Neuron (in vitro differentiated cells): ENCODE measurements around the gene MDN1.
"Not testable (repeated sequence)": the region's sequence is repeated elsewhere in the genome, so short reads cannot be mapped to it uniquely, and the experiment has no call there.

Experiments
- H2AFZ ChIP-seq: one replicate; pipeline ENCODE4 v1.6.1; 2013; ENCODE audit warnings: low read depth, mild to moderate bottlenecking, inconsistent platforms, low read length, moderate library complexity
- H3K27me3 ChIP-seq: one replicate; pipeline ENCODE4 v1.6.1; 2013; ENCODE audit warnings: low read length; ENCODE audit not compliant: insufficient read depth
- H3K36me3 ChIP-seq: one replicate; pipeline ENCODE4 v1.6.1; 2013; ENCODE audit warnings: low read length; ENCODE audit not compliant: insufficient read depth
- H3K4me1 ChIP-seq: one replicate; pipeline ENCODE4 v1.6.1; 2013; ENCODE audit warnings: low read length; ENCODE audit not compliant: insufficient read depth
- H3K4me3 ChIP-seq: 2 replicates; pipeline ENCODE4 v1.5.1; 2013; ENCODE audit warnings: mild to moderate bottlenecking, low read length, moderate library complexity
- H3K9me3 ChIP-seq: one replicate; pipeline ENCODE4 v1.6.1; 2013; ENCODE audit warnings: low read length

Gene MDN1

DNA sequence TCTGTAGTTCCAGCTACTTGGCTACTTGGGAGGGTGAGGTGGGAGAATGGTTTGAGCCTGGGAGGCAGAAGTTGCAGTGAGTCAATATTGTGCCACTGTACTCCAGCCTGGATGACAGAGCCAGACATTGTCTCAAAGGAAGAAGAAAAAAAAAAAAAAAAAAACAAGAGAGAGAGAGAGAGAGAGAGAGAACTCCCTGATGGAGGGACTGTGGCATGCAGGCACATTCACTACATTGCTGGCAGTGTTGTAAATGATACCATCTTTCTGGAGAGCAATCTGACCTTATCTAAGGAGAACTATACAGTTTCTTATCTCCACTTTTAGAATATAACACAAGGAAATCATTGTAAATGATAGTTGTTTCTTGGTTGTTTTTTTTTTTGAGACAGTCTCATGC, 85.1 kb downstream of the MDN1 start:
- Histone ChIP-seq H3K36me3 (peaks cover 38% of the 10 kb centered on the region), H2AFZ (no peak overlapping the region), H3K4me3 (no peak overlapping the region), H3K4me1 (peaks cover 7% of the 10 kb centered on the region), H3K27me3 (no peaks in the 10 kb centered on the region), H3K9me3 (no peaks in the 10 kb centered on the region)

DNA sequence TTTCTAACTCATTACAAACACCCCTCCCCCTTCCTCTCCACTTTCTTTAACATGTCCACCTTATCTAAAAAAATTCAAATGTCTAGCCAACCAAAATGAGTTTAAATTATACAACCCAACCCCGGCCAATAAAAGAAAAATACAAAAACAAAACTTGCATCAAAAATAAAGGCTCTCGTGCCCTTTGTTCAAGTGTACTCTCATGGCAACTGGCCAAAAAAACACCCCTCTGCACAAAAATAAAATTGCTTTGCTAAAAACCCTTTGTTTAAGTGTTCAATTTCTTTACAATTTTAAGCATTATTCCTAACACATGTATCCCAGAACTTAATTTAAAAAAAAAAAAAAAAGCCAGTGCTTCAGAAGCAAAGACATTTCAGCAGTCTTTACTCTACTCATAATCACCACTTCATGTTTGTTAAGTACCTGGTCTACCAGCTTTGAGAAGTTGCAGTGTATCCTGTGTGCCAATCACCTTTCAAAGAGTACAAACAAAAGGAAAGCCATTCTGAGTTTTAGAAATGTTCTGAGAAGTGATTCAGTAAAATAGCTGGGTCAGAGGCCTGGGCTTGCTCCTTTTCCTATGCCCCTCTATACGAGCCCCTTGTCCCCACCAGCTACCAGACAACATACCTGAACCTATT, 87.5 kb downstream of the MDN1 start:
- Histone ChIP-seq H2AFZ (no peak overlapping the region), H3K4me3 (no peak overlapping the region), H3K9me3 (no peaks in the 10 kb centered on the region), H3K36me3 (peaks cover 46% of the 10 kb centered on the region), H3K4me1 (peaks cover 7% of the 10 kb centered on the region), H3K27me3 (no peaks in the 10 kb centered on the region)

DNA sequence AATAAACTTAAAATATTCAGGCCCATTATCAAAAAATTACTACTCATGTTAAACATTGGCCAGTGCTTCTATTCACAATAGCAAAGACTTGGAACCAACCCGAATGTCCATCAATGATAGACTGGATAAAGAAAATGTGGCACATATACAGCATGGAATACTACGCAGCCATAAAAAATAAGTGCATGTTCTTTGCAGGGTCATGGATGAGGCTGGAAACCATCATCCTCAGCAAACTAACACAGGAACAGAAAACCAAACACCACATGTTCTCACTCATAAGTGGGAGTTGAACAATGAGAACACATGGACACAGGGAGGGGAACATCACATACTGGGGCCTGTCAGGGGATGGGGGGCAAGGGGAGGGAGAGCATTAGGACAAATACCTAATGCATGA, 88.3 kb downstream of the MDN1 start:
- not testable (repeated sequence) for H3K9me3 ChIP-seq, H3K4me1 ChIP-seq, H2AFZ ChIP-seq, H3K27me3 ChIP-seq, H3K4me3 ChIP-seq
- peaks cover 41% of the 10 kb centered on the region for H3K36me3 ChIP-seq

DNA sequence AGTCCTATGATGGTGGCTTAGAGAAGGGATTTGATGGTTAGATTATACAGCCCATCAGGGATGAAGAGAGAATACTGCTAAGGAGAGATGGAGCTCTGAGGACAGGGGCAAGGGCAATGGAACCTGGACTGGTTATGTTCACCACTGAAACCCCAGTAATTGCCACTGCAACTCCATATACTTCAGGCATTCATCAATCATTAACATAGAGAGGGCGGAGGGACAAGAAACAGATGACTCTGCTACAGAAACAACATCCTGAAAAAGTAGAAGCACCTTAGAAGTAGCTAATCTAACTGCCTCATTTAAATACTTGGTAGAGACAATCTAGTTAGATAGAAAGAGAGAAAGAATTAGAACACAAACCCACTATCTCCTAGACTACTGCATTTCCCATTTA, 89.8 kb downstream of the MDN1 start:
- peaks cover 7% of the 10 kb centered on the region for H3K4me1 ChIP-seq
- H3K9me3 ChIP-seq = no peaks in the 10 kb centered on the region
- no peaks in the 10 kb centered on the region for H3K27me3 ChIP-seq
- no peak overlapping the region for H2AFZ ChIP-seq
- H3K36me3 ChIP-seq = peaks cover 38% of the 10 kb centered on the region
- H3K4me3 ChIP-seq = no peak overlapping the region

DNA sequence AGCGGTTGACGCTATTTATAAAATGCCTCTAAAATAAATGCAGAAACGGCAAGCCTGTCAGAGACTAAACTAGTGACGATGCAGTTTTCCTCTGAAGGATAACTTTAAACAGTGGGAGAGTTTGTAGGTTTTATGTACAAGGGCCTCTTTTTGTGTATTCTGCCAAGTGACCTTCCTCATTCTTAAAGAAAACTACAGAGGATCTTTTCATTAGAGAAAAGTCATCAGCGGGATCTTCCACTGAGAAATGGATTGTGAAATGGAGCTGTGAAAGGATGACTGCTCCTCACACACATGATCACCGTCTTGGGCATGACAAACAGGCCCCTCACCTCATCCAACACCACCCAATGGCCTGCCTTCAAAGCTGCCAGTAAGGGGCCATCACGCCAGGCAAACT, 92.1 kb downstream of the MDN1 start:
- no peak overlapping the region for H2AFZ ChIP-seq
- H3K4me3 ChIP-seq = no peak overlapping the region
- peaks cover 46% of the 10 kb centered on the region for H3K36me3 ChIP-seq
- no peaks in the 10 kb centered on the region for H3K27me3 ChIP-seq
- peaks cover 3% of the 10 kb centered on the region for H3K4me1 ChIP-seq
- no peaks in the 10 kb centered on the region for H3K9me3 ChIP-seq

DNA sequence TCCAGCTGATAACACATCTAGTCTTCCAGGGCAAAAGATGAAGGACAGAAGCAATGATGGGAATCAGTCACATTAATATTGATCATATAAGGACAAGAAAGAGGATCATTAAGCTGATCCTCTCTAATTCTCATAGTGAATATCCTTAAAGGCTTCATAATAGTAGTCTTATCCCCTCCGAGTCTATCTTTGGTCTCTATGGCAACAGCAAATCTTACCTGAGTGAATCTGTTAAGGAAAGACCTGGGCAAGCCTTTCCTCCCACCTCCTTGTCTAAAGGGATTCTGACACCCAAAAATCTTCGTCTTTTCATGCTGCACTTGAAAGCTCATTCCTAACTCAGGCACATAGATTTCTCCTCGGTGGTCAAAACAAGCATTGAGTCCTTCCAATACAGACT, 94.6 kb downstream of the MDN1 start:
- H3K4me3 ChIP-seq = no peak overlapping the region
- H3K27me3 ChIP-seq = no peaks in the 10 kb centered on the region
- no peaks in the 10 kb centered on the region for H3K9me3 ChIP-seq
- H2AFZ ChIP-seq = no peak overlapping the region
- H3K36me3 ChIP-seq = peaks cover 57% of the 10 kb centered on the region
- no peaks in the 10 kb centered on the region for H3K4me1 ChIP-seq

DNA sequence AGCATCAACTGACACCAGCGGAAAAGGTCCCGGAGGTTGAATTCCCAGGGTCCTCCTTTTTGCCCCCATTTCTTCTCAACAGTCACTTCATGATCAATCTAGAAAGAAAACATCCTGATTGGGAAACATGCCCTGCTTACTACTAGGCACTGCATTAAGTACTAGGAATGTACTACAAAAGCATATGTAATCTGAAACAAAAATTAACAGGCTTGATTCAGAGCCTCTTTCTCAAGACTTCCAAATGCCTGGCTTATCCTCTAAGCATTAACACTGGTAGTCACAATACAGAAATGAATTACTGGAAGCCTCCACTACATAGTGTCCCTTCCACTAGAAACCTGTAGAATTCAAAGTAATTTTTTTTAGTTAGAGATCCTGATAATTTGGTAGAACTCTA, 96.5 kb downstream of the MDN1 start:
- H3K4me3 ChIP-seq = no peak overlapping the region
- H3K36me3 ChIP-seq = peaks cover 55% of the 10 kb centered on the region

DNA sequence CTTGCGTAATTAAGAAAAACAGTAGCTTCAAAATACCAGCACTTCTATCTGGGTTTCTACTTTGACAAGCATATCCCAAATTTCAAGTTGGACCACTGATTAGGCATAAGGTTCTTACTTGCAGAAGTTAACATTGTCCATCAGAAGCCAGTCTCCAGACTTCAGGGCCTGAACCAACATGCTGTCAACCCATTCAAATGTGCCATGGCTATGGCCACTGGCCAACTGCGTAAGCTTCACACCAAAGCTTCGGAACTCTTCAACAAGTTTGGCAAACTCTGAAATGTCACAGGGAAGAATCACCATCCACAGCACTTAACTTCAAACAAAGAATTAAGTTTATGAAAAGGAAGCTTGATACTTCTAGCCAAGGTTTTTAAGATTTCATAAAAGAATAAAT, 103.1 kb downstream of the MDN1 start:
- Histone ChIP-seq H3K36me3 (peaks cover 75% of the 10 kb centered on the region), H3K4me3 (no peak overlapping the region), H2AFZ (no peak overlapping the region), H3K4me1 (no peaks in the 10 kb centered on the region), H3K9me3 (no peaks in the 10 kb centered on the region), H3K27me3 (no peaks in the 10 kb centered on the region)

More for the DNA sequence above, 96.5 kb downstream of the MDN1 start:
- H3K4me1 ChIP-seq = no peaks in the 10 kb centered on the region
- H2AFZ ChIP-seq = no peak overlapping the region
- H3K27me3 ChIP-seq = no peaks in the 10 kb centered on the region
- no peaks in the 10 kb centered on the region for H3K9me3 ChIP-seq

DNA sequence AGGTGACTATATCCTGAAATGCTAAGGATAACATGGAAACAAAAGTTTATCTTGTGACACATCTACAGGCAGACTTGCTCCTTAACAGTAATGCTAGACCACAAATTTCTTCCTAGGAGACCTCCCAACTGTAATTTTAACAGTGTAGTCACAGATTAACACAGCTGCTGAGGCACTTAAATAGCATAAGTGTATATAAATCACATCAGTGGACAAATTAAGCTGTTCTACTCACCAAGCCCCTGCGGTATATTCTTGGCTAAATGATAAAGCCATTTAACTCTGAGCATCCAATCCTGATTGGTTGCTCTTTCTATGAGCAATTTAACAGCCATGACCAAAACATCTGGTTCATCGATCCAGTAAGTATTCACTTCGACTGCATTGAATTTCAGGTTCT, 107.8 kb downstream of the MDN1 start:
- Histone ChIP-seq H3K36me3 (peaks cover 77% of the 10 kb centered on the region), H2AFZ (no peak overlapping the region), H3K4me3 (no peak overlapping the region)

DNA sequence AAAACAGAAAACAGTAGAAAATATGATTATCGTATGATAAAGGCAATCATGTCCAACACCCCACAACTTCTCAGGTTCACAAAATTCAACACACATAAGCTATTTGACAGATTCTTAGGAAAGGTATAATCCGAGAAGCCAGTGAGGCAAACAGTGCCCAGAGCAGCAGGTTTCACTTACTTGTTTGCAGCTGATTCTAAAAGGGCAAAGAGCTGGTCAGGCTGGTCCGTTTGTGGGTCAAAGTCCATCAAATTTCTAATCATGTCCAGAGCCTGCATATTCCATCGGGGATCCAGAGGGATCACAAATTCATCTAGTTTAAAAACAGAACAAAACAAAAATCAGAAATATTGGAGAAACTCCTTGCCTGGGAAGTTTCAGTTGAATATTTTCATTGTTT, 111.3 kb downstream of the MDN1 start:
- Histone ChIP-seq H3K4me3 (no peak overlapping the region), H3K27me3 (no peaks in the 10 kb centered on the region), H3K9me3 (no peaks in the 10 kb centered on the region), H3K36me3 (peaks cover 64% of the 10 kb centered on the region), H3K4me1 (no peaks in the 10 kb centered on the region), H2AFZ (no peak overlapping the region)

More for the DNA sequence above, 107.8 kb downstream of the MDN1 start:
- H3K4me1 ChIP-seq = no peaks in the 10 kb centered on the region
- H3K9me3 ChIP-seq = no peaks in the 10 kb centered on the region
- H3K27me3 ChIP-seq = no peaks in the 10 kb centered on the region

DNA sequence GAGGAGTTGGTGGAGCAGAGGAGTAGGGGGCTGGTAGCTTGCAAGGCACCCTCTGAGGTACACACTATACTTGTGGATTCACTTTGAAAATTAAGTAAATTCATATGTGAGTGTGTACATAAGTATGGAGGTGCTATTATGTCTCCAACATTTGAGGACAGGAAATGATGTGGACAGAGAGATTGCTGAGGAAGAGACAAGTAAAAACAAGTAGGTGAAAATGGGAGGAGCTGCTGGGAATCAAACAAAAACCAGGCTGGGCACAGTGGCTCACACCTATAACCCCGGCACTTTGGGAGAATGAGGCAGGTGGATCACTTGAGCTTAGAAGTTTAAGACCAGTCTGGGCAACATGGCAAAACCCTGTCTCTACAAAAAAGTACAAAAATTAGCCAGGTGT, 111.8 kb downstream of the MDN1 start:
- Histone ChIP-seq H3K36me3 (peaks cover 59% of the 10 kb centered on the region), H3K9me3 (no peaks in the 10 kb centered on the region)

DNA sequence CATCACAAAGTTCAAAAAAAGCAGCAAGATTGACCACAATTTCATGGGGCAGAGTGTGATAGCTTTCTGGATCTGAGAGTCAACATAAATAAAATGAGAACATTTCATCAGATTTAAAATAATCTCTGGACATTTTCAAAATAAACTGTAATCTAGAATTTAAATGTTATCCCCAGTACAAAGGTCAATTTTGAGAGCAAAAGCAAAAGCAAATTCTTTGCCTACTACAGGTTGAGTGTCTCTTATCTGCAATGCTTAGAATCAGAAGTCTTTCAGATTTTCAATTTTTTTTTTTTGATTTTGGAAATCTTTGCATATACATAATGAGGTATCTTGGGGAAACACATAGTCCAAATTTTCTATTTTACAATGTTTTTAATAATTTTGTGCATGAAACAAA, 113.5 kb downstream of the MDN1 start:
- Histone ChIP-seq H3K4me1 (no peaks in the 10 kb centered on the region), H3K9me3 (no peaks in the 10 kb centered on the region), H2AFZ (no peak overlapping the region), H3K27me3 (no peaks in the 10 kb centered on the region), H3K4me3 (no peak overlapping the region), H3K36me3 (peaks cover 58% of the 10 kb centered on the region)

More for the DNA sequence above, 111.8 kb downstream of the MDN1 start:
- no peak overlapping the region for H2AFZ ChIP-seq
- no peak overlapping the region for H3K4me3 ChIP-seq
- no peaks in the 10 kb centered on the region for H3K27me3 ChIP-seq
- no peaks in the 10 kb centered on the region for H3K4me1 ChIP-seq

DNA sequence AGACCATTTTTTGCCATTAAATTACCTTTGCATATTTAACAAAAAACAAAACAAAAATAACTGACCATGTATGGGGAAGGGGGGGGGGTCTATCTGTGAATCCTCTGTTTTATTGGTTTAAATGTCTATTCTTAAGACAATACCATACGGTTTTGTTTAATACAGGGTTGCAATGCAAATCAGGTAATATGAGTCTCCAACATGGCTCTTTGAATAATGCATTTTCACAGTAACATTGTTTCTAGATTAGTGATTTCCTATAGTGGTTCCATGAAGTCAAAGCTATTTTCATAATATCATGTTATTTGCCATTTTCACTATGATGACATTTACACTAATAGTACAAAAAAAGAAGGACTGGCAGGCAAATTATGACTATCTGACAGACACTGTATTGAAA, 116.3 kb downstream of the MDN1 start:
- Histone ChIP-seq H3K27me3 (no peaks in the 10 kb centered on the region), H2AFZ (no peak overlapping the region), H3K4me3 (no peak overlapping the region), H3K9me3 (no peaks in the 10 kb centered on the region), H3K36me3 (peaks cover 55% of the 10 kb centered on the region), H3K4me1 (no peaks in the 10 kb centered on the region)

DNA sequence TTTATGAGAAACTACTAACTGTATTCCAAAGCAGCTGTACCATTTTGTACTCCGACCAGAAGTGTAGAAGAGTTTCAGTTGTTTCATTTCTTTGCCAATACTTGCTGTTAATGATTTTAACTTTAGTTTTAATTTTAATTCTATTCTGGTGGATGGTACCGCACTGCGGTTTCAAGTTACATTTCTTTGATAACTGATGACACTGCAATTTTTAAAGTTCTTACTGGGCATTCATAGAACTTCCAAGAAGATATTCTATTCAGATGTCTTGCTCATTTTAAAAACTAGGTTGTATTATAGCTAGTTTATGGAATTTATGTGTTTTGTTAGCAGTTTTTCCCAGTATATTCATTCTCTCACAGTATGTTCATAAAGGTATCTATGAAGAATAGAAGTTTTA, 117.2 kb downstream of the MDN1 start:
- Histone ChIP-seq H2AFZ (no peak overlapping the region), H3K4me3 (no peak overlapping the region), H3K36me3 (peaks cover 51% of the 10 kb centered on the region)

More for the DNA sequence above, 117.2 kb downstream of the MDN1 start:
- H3K27me3 ChIP-seq = no peaks in the 10 kb centered on the region
- no peaks in the 10 kb centered on the region for H3K4me1 ChIP-seq
- H3K9me3 ChIP-seq = no peaks in the 10 kb centered on the region
